Measurements from ENCODE around the gene HBQ1.

Gene HBQ1

GRCh38 chr16:177981-178667 is 2.1 kb upstream of the HBQ1 start:
- H3K27me3 ChIP-seq (ENCODE audit: control insufficient read depth, insufficient read depth, low read length) = peaks cover 76% of the 10 kb centered on the region

GRCh38 chr16:178668-179015 is 1.6 kb upstream of the HBQ1 start:
- H3K4me3 ChIP-seq (ENCODE audit: low read depth, low read length) = no peak overlapping the region
- no peak overlapping the region for H3K27ac ChIP-seq (ENCODE audit: low read depth, low read length)
- H3K36me3 ChIP-seq (ENCODE audit: control insufficient read depth, insufficient read depth, low read length) = no peaks in the 10 kb centered on the region
- 0 out of 2 replicates have a peak, but pooled peaks cover 3% of the 10 kb centered on the region for H3K4me1 ChIP-seq (ENCODE audit: control insufficient read depth, insufficient read depth, low read length)
- H3K9ac ChIP-seq (ENCODE audit: low read depth, low read length) = no peak overlapping the region
- H3K27me3 ChIP-seq (ENCODE audit: control insufficient read depth, insufficient read depth, low read length) = peaks cover 71% of the 10 kb centered on the region
- no peaks in the 10 kb centered on the region for H3K9me3 ChIP-seq (ENCODE audit: control insufficient read depth, insufficient read depth, low read length)

More at GRCh38 chr16:177981-178667, 2.1 kb upstream of the HBQ1 start:
- no peak overlapping the region for H3K4me3 ChIP-seq (ENCODE audit: low read depth, low read length)
- no peaks in the 10 kb centered on the region for H3K36me3 ChIP-seq (ENCODE audit: control insufficient read depth, insufficient read depth, low read length)
- no peak overlapping the region for H3K9ac ChIP-seq (ENCODE audit: low read depth, low read length)
- H3K9me3 ChIP-seq (ENCODE audit: control insufficient read depth, insufficient read depth, low read length) = no peaks in the 10 kb centered on the region
- H3K4me1 ChIP-seq (ENCODE audit: control insufficient read depth, insufficient read depth, low read length) = 0 out of 2 replicates have a peak, but pooled peaks cover 3% of the 10 kb centered on the region
- H3K27ac ChIP-seq (ENCODE audit: low read depth, low read length) = no peak overlapping the region

GRCh38 chr16:179211-180092 is 807 bp upstream of the HBQ1 start:
- Histone ChIP-seq H3K9ac (ENCODE audit: low read depth, low read length) (no peak overlapping the region), H3K4me3 (ENCODE audit: low read depth, low read length) (no peak overlapping the region), H3K36me3 (ENCODE audit: control insufficient read depth, insufficient read depth, low read length) (peaks cover 2% of the 10 kb centered on the region; the same call in 1 of the 2 replicates), H3K27ac (ENCODE audit: low read depth, low read length) (no peak overlapping the region), H3K27me3 (ENCODE audit: control insufficient read depth, insufficient read depth, low read length) (peaks cover 64% of the 10 kb centered on the region), H3K4me1 (ENCODE audit: control insufficient read depth, insufficient read depth, low read length) (0 out of 2 replicates have a peak, but pooled peaks cover 1% of the 10 kb centered on the region), H3K9me3 (ENCODE audit: control insufficient read depth, insufficient read depth, low read length) (no peaks in the 10 kb centered on the region)

- H3K4me3 ChIP-seq (ENCODE audit: low read depth, low read length) = peak overlapping the region; percentile 51
- no peaks in the 10 kb centered on the region for H3K4me1 ChIP-seq (ENCODE audit: control insufficient read depth, insufficient read depth, low read length)
- H3K27me3 ChIP-seq (ENCODE audit: control insufficient read depth, insufficient read depth, low read length) = peaks cover 49% of the 10 kb centered on the region
- H3K9me3 ChIP-seq (ENCODE audit: control insufficient read depth, insufficient read depth, low read length) = no peaks in the 10 kb centered on the region
- no peak overlapping the region; the same call in 1 of the 2 replicates for H3K9ac ChIP-seq (ENCODE audit: low read depth, low read length)
- H3K27ac ChIP-seq (ENCODE audit: low read depth, low read length) = no peak overlapping the region
- H3K36me3 ChIP-seq (ENCODE audit: control insufficient read depth, insufficient read depth, low read length) = peaks cover 12% of the 10 kb centered on the region
Measured at GRCh38 chr16:180681-181564, 664 bp downstream of the HBQ1 start.

- no peaks in the 10 kb centered on the region for H3K4me1 ChIP-seq (ENCODE audit: control insufficient read depth, insufficient read depth, low read length)
- no peak overlapping the region for H3K4me3 ChIP-seq (ENCODE audit: low read depth, low read length)
- no peak overlapping the region for H3K9ac ChIP-seq (ENCODE audit: low read depth, low read length)
- peaks cover 12% of the 10 kb centered on the region for H3K36me3 ChIP-seq (ENCODE audit: control insufficient read depth, insufficient read depth, low read length)
- H3K27ac ChIP-seq (ENCODE audit: low read depth, low read length) = no peak overlapping the region
- H3K9me3 ChIP-seq (ENCODE audit: control insufficient read depth, insufficient read depth, low read length) = no peaks in the 10 kb centered on the region
- H3K27me3 ChIP-seq (ENCODE audit: control insufficient read depth, insufficient read depth, low read length) = peaks cover 45% of the 10 kb centered on the region
Measured at GRCh38 chr16:181565-182021, 1.3 kb downstream of the HBQ1 start.

GRCh38 chr16:183005-183404 is 2.7 kb downstream of the HBQ1 start:
- Histone ChIP-seq H3K4me3 (ENCODE audit: low read depth, low read length) (no peak overlapping the region), H3K27me3 (ENCODE audit: control insufficient read depth, insufficient read depth, low read length) (peaks cover 33% of the 10 kb centered on the region), H3K4me1 (ENCODE audit: control insufficient read depth, insufficient read depth, low read length) (no peaks in the 10 kb centered on the region), H3K27ac (ENCODE audit: low read depth, low read length) (no peak overlapping the region), H3K9me3 (ENCODE audit: control insufficient read depth, insufficient read depth, low read length) (no peaks in the 10 kb centered on the region), H3K9ac (ENCODE audit: low read depth, low read length) (no peak overlapping the region), H3K36me3 (ENCODE audit: control insufficient read depth, insufficient read depth, low read length) (peaks cover 22% of the 10 kb centered on the region)

GRCh38 chr16:185213-185612 is 5.0 kb downstream of the HBQ1 start:
- Histone ChIP-seq H3K36me3 (ENCODE audit: control insufficient read depth, insufficient read depth, low read length) (peaks cover 43% of the 10 kb centered on the region), H3K4me1 (ENCODE audit: control insufficient read depth, insufficient read depth, low read length) (no peaks in the 10 kb centered on the region), H3K27ac (ENCODE audit: low read depth, low read length) (no peak overlapping the region)

GRCh38 chr16:185691-186090 is 5.4 kb downstream of the HBQ1 start:
- H3K9me3 ChIP-seq (ENCODE audit: control insufficient read depth, insufficient read depth, low read length) = no peaks in the 10 kb centered on the region
- no peaks in the 10 kb centered on the region for H3K4me1 ChIP-seq (ENCODE audit: control insufficient read depth, insufficient read depth, low read length)
- H3K9ac ChIP-seq (ENCODE audit: low read depth, low read length) = no peak overlapping the region
- peaks cover 6% of the 10 kb centered on the region for H3K27me3 ChIP-seq (ENCODE audit: control insufficient read depth, insufficient read depth, low read length)
- no peak overlapping the region for H3K27ac ChIP-seq (ENCODE audit: low read depth, low read length)
- no peak overlapping the region for H3K4me3 ChIP-seq (ENCODE audit: low read depth, low read length)
- H3K36me3 ChIP-seq (ENCODE audit: control insufficient read depth, insufficient read depth, low read length) = peaks cover 48% of the 10 kb centered on the region

More at GRCh38 chr16:185213-185612, 5.0 kb downstream of the HBQ1 start:
- Histone ChIP-seq H3K9me3 (ENCODE audit: control insufficient read depth, insufficient read depth, low read length) (no peaks in the 10 kb centered on the region), H3K4me3 (ENCODE audit: low read depth, low read length) (no peak overlapping the region), H3K9ac (ENCODE audit: low read depth, low read length) (no peak overlapping the region), H3K27me3 (ENCODE audit: control insufficient read depth, insufficient read depth, low read length) (peaks cover 10% of the 10 kb centered on the region)

- no peak overlapping the region for H3K4me3 ChIP-seq (ENCODE audit: low read depth, low read length)
Measured at GRCh38 chr16:187330-187729, 7.1 kb downstream of the HBQ1 start.

GRCh38 chr16:188674-189073 is 8.4 kb downstream of the HBQ1 start:
- no peak overlapping the region for H3K4me3 ChIP-seq (ENCODE audit: low read depth, low read length)
- peaks cover 77% of the 10 kb centered on the region for H3K36me3 ChIP-seq (ENCODE audit: control insufficient read depth, insufficient read depth, low read length)
- no peak overlapping the region for H3K27ac ChIP-seq (ENCODE audit: low read depth, low read length)
- H3K9me3 ChIP-seq (ENCODE audit: control insufficient read depth, insufficient read depth, low read length) = no peaks in the 10 kb centered on the region
- no peaks in the 10 kb centered on the region for H3K27me3 ChIP-seq (ENCODE audit: control insufficient read depth, insufficient read depth, low read length)
- no peak overlapping the region for H3K9ac ChIP-seq (ENCODE audit: low read depth, low read length)
- no peaks in the 10 kb centered on the region for H3K4me1 ChIP-seq (ENCODE audit: control insufficient read depth, insufficient read depth, low read length)

More at GRCh38 chr16:187330-187729, 7.1 kb downstream of the HBQ1 start:
- Histone ChIP-seq H3K4me1 (ENCODE audit: control insufficient read depth, insufficient read depth, low read length) (no peaks in the 10 kb centered on the region), H3K9me3 (ENCODE audit: control insufficient read depth, insufficient read depth, low read length) (no peaks in the 10 kb centered on the region), H3K36me3 (ENCODE audit: control insufficient read depth, insufficient read depth, low read length) (peaks cover 64% of the 10 kb centered on the region), H3K27me3 (ENCODE audit: control insufficient read depth, insufficient read depth, low read length) (no peaks in the 10 kb centered on the region), H3K9ac (ENCODE audit: low read depth, low read length) (no peak overlapping the region), H3K27ac (ENCODE audit: low read depth, low read length) (no peak overlapping the region)

Data from HUES48 (cell line).